Endothelial cell of umbilical vein (primary cell): Measurements from ENCODE around the gene L3MBTL3. TPM values are rescaled to one million over a fixed set of nuclear protein-coding genes. Genes with fewer than 3 reads are reported as not detected.

Experiments
- BruUV-seq: library from RNA; stranded (reverse); fragments of 400-500 nt; replicated peaks from 2 replicates; lab custom pipeline; 2021; lab: Mats Ljungman, UMichigan
- CTCF ChIA-PET: fragments of 300-600, 350-600 bp; sonication (Branson Sonifier 250); formaldehyde crosslinking; loops from one replicate; lab custom pipeline; 2021; ENCODE audit warnings: antibody characterized with exemption, inconsistent platforms; lab: Charles Lee
- POLR2A ChIA-PET: fragments of 300-600, 350-600 bp; sonication (Branson Sonifier 250); formaldehyde crosslinking; loops from one replicate; lab custom pipeline; 2021; ENCODE audit warnings: antibody characterized with exemption, inconsistent platforms; lab: Charles Lee
- DNase-seq: peaks from one replicate; pipeline ENCODE4 v3.0.0-alpha.2; 2011; ENCODE audit warnings: low read depth, low spot score
- FAIRE-seq: peaks from 2 replicates; lab custom pipeline; 2011; peaks lifted over from hg19 to GRCh38; lab: Jason Lieb, UNC
- H2AFZ ChIP-seq: 2 replicates; pipeline ENCODE4 v1.6.0; 2012; ENCODE audit warnings: low read depth, low read length, control low read depth, inconsistent platforms
- H3K27ac ChIP-seq: 2 replicates; pipeline ENCODE4 v1.5.1; 2011; ENCODE audit warnings: low read depth, mild to moderate bottlenecking, control low read depth, low read length, moderate library complexity; ENCODE audit not compliant: insufficient read depth
- H3K27me3 ChIP-seq, 2 experiments: 2 replicates each; pipeline versions ENCODE4 v1.6.0 to v1.6.1; 2011; ENCODE audit warnings: low read length in 2 of 2, mixed read lengths in 1 of 2; ENCODE audit not compliant: control insufficient read depth in 2 of 2, insufficient read depth in 2 of 2
- H3K36me3 ChIP-seq, 2 experiments: 2 replicates in 1 of 2; 3 replicates in 1 of 2; pipeline ENCODE4 v1.5.1; 2011; ENCODE audit warnings: low read length in 2 of 2, mild to moderate bottlenecking in 1 of 2, moderate library complexity in 1 of 2; ENCODE audit not compliant: control insufficient read depth in 2 of 2, insufficient read depth in 2 of 2; ENCODE audit errors: extremely low read depth in 1 of 2
- H3K4me1 ChIP-seq: 3 replicates; pipeline ENCODE4 v1.5.1; 2011; ENCODE audit warnings: mild to moderate bottlenecking, low read length; ENCODE audit not compliant: control insufficient read depth, insufficient read depth; ENCODE audit errors: extremely low read depth
- H3K4me2 ChIP-seq: 2 replicates; pipeline ENCODE4 v1.6.1; 2011; ENCODE audit warnings: low read length, control low read depth, mixed read lengths; ENCODE audit not compliant: insufficient read depth
- H3K4me3 ChIP-seq, 3 experiments: fragments of 200-600 bp in 1 of 3; sonication (generic), shearing (Covaris generic) in 1 of 3; replicated peaks in 1 of 3; 2 replicates each; pipeline ENCODE4 v1.5.1; 2011 to 2016; ENCODE audit warnings: control low read depth in 3 of 3, low read length in 3 of 3, mild to moderate bottlenecking in 2 of 3, inconsistent platforms in 1 of 3, low read depth in 1 of 3, moderate library complexity in 1 of 3; ENCODE audit not compliant: insufficient read depth in 1 of 3
- H3K79me2 ChIP-seq: 2 replicates; pipeline ENCODE4 v1.6.0; 2012; ENCODE audit warnings: low read length, inconsistent platforms; ENCODE audit not compliant: control insufficient read depth, insufficient read depth
- H3K9ac ChIP-seq: replicated peaks from 2 replicates; pipeline ENCODE3; 2011; ENCODE audit warnings: low read length, control low read depth; ENCODE audit not compliant: insufficient read depth; ENCODE audit errors: extremely low read depth
- H3K9me1 ChIP-seq: replicated peaks from 3 replicates; pipeline ENCODE4 v1.6.0; 2011; ENCODE audit warnings: mild to moderate bottlenecking, low read length; ENCODE audit not compliant: control insufficient read depth, insufficient read depth; ENCODE audit errors: extremely low read depth
- H3K9me3 ChIP-seq: replicated peaks from 2 replicates; pipeline ENCODE4 v1.5.1; 2012; ENCODE audit warnings: low read length, inconsistent platforms; ENCODE audit not compliant: control insufficient read depth, insufficient read depth
- H4K20me1 ChIP-seq: replicated peaks from 2 replicates; pipeline ENCODE3; 2011; ENCODE audit warnings: mild to moderate bottlenecking, low read length; ENCODE audit not compliant: control insufficient read depth, insufficient read depth; ENCODE audit errors: extremely low read depth
- EZH2 ChIP-seq: IDR thresholded peaks from 2 replicates; pipeline ENCODE4 v1.6.1; 2012; ENCODE audit warnings: borderline replicate concordance, low read depth, mild to moderate bottlenecking, moderate library complexity, low read length, inconsistent platforms; ENCODE audit not compliant: severe bottlenecking
- FOS ChIP-seq: IDR thresholded peaks from 2 replicates; pipeline ENCODE4 v1.6.1; 2011; ENCODE audit warnings: mild to moderate bottlenecking, low read length, moderate library complexity, borderline replicate concordance; ENCODE audit not compliant: insufficient read depth
- GATA2 ChIP-seq: IDR thresholded peaks from 2 replicates; pipeline ENCODE4 v1.7.0; 2011; ENCODE audit warnings: low read depth, mild to moderate bottlenecking, moderate library complexity, mixed read lengths, low read length; ENCODE audit not compliant: insufficient read length, insufficient read depth
- MYC ChIP-seq: IDR thresholded peaks from one replicate; pipeline ENCODE4 v1.6.1; 2011; ENCODE audit warnings: mild to moderate bottlenecking, low read depth, low read length
- POLR2A ChIP-seq: IDR thresholded peaks from 2 replicates; pipeline ENCODE4 v1.6.1; 2012; ENCODE audit warnings: low read depth, mild to moderate bottlenecking, control low read depth, low read length
- POLR2AphosphoS5 ChIP-seq: IDR thresholded peaks from 2 replicates; pipeline ENCODE4 v1.6.1; 2012; ENCODE audit warnings: low read depth, mild to moderate bottlenecking, control low read depth, low read length, moderate library complexity; ENCODE audit not compliant: insufficient read depth
- dilution Hi-C: fragments of 300-500 bp; cut with MboI; formaldehyde crosslinking; loops from one replicate; pipeline ENCODE4 v1.15.0; 2019; ENCODE audit warnings: low sequenced_read_pairs; ENCODE audit not compliant: extremely low pct_ligation_motif_present
- intact Hi-C: fragments of 100-400 bp; cut with micrococcal nuclease; formaldehyde crosslinking; loops from one replicate; pipeline ENCODE4 v1.10.0; 2022
- polyA plus RNA-seq, 4 experiments: library from polyadenylated mRNA; depleted of rRNA in 3 of 4; stranded (reverse) in 3 of 4; unstranded in 1 of 4; fragments of >200 nt; gene quantifications; 2 replicates each; pipeline versions ENCODE4 v1.2.1 to v1.2.3, GENCODE V29; 2011 to 2012; ENCODE audit warnings: missing spikeins in 1 of 4
- total RNA-seq: library from RNA; stranded (reverse); gene quantifications from 2 replicates; pipeline ENCODE4 v1.2.3, GENCODE V29; 2021

Gene L3MBTL3
- total and polyA plus RNA-seq, 2 donors (not counting 3 experiments of a cell fraction or from before 2014, with no cell fraction given), result 26.5 to 86.1 TPM

DNA sequence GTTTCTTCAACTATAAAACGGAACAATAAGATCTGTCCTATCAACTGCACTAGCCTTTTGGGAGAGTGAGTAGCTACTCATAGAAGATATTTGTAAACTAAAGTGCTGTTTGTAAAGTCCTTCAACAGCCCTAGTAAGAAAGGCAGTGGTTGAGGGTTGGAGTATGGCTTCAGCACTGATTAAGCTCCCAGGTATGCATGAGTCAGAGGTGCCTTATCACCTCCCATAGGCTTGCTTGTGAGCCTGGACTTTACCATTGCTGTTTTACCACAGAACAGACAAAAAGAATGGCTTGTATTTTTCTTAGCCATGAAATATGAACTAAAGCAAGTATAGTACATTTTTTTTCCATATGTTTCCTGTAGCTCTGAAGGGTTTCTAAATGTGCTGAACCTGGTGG is 160.3 kb downstream of the L3MBTL3 start:
- Histone ChIP-seq H3K4me3 (no peak overlapping the region), H3K36me3 (no peaks in the 10 kb centered on the region), H3K4me2 (no peak overlapping the region), H3K9ac (no peak overlapping the region), H3K27ac (no peak overlapping the region), H3K4me1 (no peaks in the 10 kb centered on the region), H3K79me2 (no peaks in the 10 kb centered on the region), H3K27me3 (peaks cover 0 to 2% of the 10 kb centered on the region in 2 experiments), H3K9me3 (no peaks in the 10 kb centered on the region), H4K20me1 (no peaks in the 10 kb centered on the region), H2AFZ (no peak overlapping the region), H3K9me1 (no peaks in the 10 kb centered on the region)
- FAIRE-seq, result no peak
- no TSS peak for BruUV-seq
- intact Hi-C loops, result no loop called here
- CTCF ChIA-PET, result interaction anchor here (1.2 to 1.4 kb wide), 3 partner anchors 9 to 12 kb away, joined by 3 to 4 read pairs (median 3); no protein-coding TSS in a partner anchor
- dilution Hi-C loops, result no loop called here
- no peak for DNase-seq
- TF ChIP-seq POLR2A (no peak), EZH2 (no peak), POLR2AphosphoS5 (no peak), MYC (no peak), GATA2 (no peak), FOS (peak; percentile 65)
- POLR2A ChIA-PET, result no interaction called here

DNA sequence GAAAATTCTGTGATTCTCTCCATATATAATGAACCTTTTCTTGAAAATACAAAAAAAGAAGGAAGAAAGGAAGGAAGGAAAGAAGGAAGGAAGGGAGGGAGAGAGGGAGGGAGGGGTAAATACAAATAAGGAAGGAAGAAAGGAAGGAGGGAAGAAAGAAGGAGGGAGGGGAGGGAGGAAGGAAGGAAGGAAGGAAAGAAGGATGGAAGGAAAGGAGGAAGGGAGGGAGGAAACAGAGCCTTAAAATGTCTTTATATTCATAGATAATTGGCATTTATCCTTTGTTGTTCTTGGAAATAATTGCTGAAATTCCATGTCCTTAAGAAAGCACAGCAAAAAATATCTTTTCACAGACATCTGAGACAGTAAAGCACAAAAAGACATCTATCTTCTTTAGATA is 164.1 kb downstream of the L3MBTL3 start:
- no peaks in the 10 kb centered on the region for H3K4me1 ChIP-seq
- ChIA-PET CTCF (no interaction called here), POLR2A (no interaction called here)
- no TSS peak for BruUV-seq
- dilution Hi-C loops (no loop called here), intact Hi-C loops (no loop called here)
- H3K9me1 ChIP-seq, result no peaks in the 10 kb centered on the region
- TF ChIP-seq FOS, result no peak
- no peak for TF ChIP-seq POLR2A
- TF ChIP-seq MYC, result no peak
- no peak for TF ChIP-seq EZH2
- FAIRE-seq (no peak), DNase-seq (no peak)
- H3K27me3 ChIP-seq, result no peaks in the 10 kb centered on the region
- no peak overlapping the region for H2AFZ ChIP-seq
- no peak overlapping the region for H3K4me3 ChIP-seq
- H3K9me3 ChIP-seq, result no peaks in the 10 kb centered on the region
- H3K79me2 ChIP-seq, result no peaks in the 10 kb centered on the region
- no peak overlapping the region for H3K4me2 ChIP-seq
- H3K27ac ChIP-seq, result no peak overlapping the region
- no peak overlapping the region for H3K9ac ChIP-seq
- H3K36me3 ChIP-seq, result no peaks in the 10 kb centered on the region
- no peaks in the 10 kb centered on the region for H4K20me1 ChIP-seq
